OCI-LY3 (cell line): ENCODE data around the gene CAMK1D.

Experiments used
- CTCF ChIP-seq: fragments of 200-600, 300-600 bp; sonication (generic); IDR thresholded peaks from 2 replicates; pipeline ENCODE4 v1.5.1; 2014; ENCODE audit warnings: antibody characterized with exemption, low read length, low read depth
- EZH2phosphoT487 ChIP-seq: fragments of 200-600 bp; shearing (Covaris generic); IDR thresholded peaks from 2 replicates; pipeline ENCODE4 v1.6.1; 2018; ENCODE audit warnings: antibody characterized with exemption, mixed run types, low read depth

- TF ChIP-seq CTCF = no peak
- no peak for TF ChIP-seq EZH2phosphoT487
Observed at GRCh38 chr10:12803776-12804175, 454.4 kb downstream of the CAMK1D start.
